GM19025 (cell line): ENCODE results near the gene RBMS2.
"Not testable (repeated sequence)": the region's sequence is repeated elsewhere in the genome, so short reads cannot be mapped to it uniquely, and the experiment has no call there.

Source experiments
- ATAC-seq: cut with Tn5 transposase; IDR thresholded peaks from one replicate; pipeline ENCODE4 v1.9.1; 2021; ENCODE audit warnings: mild to moderate bottlenecking, low read depth, moderate library complexity; ENCODE audit not compliant: unreplicated experiment

RBMS2 gene

DNA sequence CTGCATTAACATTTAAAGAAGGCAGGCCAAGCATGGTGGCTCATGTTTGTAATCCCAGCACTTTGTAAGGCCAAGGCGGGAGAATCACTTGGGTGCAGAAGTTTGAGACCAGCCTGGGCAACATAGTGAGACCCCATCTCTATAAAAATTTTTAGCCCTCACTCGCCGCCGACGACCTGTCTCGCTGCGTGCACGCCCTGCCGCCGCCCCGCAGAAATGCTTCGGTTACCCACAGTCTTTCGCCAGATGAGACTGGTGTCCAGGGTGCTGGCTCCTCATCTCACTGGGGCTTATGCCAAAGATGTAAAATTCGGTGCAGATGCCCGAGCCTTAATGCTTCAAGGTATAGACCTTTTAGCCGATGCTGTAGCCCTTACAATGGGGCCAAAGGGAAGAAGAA is 10.8 kb upstream of the RBMS2 start:
- no peak for ATAC-seq

GRCh38 chr12:56514014-56514318 is 7.7 kb upstream of the RBMS2 start:
- ATAC-seq, result not testable (repeated sequence)

DNA sequence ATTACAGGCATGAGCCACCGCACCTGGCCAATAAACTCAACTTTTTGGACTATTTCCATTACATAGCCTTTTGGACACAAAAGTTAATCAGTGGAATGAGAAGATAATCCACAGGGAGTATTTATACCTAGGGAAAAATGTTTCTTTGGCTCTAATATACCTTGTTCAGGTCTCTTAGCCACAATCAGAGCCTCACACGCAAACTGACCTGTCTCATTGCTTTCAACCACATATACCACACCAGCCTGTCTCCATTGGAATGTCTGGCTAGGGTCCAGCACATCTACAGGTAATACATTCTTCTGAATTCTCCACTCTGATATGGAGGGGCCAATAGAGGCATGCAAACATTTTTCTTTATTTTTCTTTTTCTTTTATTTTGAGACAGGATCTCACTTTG is 3.8 kb upstream of the RBMS2 start:
- ATAC-seq, result no peak

GRCh38 chr12:56518570-56518969 is 3.0 kb upstream of the RBMS2 start:
- ATAC-seq, result no peak

- no peak for ATAC-seq
Measured at GRCh38 chr12:56520048-56520447, 1.6 kb upstream of the RBMS2 start.

GRCh38 chr12:56520506-56520905 is 1.1 kb upstream of the RBMS2 start:
- no peak for ATAC-seq

- no peak for ATAC-seq
Measured at GRCh38 chr12:56521209-56521589, 421 bp upstream of the RBMS2 start.

GRCh38 chr12:56522411-56523193 is 982 bp downstream of the RBMS2 start:
- no peak for ATAC-seq

GRCh38 chr12:56528846-56529245 is 7.2 kb downstream of the RBMS2 start:
- no peak for ATAC-seq

DNA sequence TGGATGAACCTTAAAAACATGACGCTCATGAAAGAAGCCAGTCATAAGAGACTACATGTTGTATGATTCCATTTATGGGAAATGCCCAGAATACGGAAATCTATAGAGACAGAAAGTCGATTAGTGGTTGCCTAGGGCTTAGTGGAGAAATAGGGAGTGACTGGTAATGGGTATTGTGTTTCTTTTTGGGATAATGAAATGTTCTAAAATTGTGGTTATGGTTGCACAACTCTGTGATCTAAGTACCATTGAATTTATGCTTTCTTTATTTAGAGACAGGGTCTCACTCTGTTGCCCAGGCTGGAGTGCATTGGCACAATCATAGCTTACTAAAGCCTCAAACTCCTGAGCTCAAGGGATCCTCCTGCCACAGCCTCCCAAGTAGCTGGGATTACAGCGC is 8.0 kb downstream of the RBMS2 start:
- no peak for ATAC-seq

- no peak for ATAC-seq
Measured at GRCh38 chr12:56530390-56531055, 8.9 kb downstream of the RBMS2 start.

GRCh38 chr12:56537546-56537945 is 15.9 kb downstream of the RBMS2 start:
- no peak for ATAC-seq

DNA sequence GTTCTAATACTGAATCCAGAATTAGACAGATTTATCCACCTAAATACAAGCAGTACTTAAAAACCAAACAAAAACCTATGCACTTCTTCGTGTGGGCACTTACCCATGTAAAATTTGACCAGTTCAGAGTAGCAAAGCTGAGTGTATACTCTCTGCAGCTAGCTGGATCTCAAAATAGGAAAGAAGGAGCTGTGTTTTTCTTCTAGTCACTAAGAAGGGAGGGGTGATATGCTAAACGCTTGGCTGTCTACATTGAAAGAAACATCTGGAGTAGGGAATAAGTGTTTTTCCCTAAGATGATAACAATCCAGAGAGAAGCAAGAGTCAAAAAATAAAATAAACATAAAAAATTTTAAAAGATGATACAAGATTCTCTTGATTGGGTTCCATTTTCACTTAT is 20.0 kb downstream of the RBMS2 start:
- no peak for ATAC-seq

DNA sequence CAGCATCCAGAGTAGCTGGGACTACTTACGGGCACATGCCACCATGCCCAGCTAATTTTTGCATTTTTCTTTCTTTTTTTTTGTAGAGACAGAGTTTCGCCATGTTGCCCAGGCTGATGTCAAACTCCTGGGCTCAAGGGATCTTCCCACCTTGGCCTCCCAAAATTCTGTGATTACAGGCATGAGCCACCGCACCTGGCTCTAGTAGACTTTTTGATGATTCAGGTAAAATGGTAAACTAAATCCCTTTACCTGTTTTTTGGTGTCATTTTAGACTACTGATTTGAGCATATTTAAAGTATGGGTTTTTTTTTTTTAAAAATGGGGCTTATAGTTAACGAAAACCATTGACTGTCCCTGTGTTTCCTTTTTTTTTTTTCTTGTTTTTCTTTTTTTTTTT is 20.5 kb downstream of the RBMS2 start:
- ATAC-seq, result no peak

DNA sequence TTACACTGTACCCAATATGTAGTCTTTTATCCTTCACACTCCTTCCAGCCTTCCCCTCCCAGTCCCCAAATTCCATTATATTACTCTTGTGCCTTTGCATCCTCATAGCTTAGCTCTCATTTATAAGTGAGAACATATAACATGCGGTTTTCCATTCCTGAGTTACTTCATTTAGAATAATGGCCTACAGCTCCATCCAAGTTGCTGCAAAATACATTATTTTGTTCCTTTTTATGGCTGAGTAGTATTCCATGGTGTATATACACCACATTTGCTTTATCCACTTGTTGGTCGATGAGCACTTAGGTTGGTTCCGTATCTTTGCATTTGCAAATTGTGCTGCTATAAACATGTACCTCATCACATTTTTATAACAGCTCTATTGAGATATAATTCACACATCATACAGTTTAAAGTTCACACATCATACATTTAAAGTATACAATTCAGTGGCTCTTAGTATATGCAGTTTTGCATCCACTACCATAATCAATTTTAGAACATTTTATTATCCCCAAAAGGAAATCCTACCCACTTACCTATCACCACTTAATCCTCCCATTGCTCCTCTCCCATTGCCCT is 23.5 kb downstream of the RBMS2 start:
- no peak for ATAC-seq

- ATAC-seq, result no peak
Measured at GRCh38 chr12:56546680-56547079, 25.1 kb downstream of the RBMS2 start.

GRCh38 chr12:56551070-56551469 is 29.4 kb downstream of the RBMS2 start:
- ATAC-seq, result no peak

DNA sequence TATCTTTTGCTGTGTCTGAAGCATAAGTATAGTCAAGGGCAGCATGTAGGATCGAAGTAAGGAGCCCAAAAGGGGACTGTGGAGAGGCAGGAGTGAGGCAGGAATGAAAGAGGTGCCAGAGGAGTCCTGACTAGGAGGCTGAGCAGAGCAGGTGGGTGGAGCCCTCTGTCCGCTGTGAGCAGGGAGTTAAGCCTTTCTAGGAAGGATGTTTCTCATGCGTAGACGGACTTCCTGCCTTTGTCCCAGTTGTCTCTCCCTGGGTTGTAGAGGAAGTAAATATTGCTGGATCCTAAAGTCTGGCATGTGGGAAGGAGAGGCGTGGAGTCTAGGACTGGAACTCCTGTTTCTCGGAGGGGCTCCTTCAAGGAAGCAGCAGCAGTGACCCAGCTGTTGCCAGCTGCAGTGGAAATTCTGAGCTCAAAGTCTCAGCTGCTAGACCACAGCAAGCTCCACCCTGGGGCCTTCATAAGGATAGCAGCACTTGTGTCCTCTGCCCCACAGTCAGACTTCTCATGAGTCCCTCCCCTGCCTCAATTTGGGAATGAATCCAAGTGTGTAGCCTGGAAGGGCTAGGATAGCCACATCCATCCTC is 44.0 kb downstream of the RBMS2 start:
- ATAC-seq, result no peak

GRCh38 chr12:56568146-56568545 is 46.5 kb downstream of the RBMS2 start:
- ATAC-seq, result no peak

DNA sequence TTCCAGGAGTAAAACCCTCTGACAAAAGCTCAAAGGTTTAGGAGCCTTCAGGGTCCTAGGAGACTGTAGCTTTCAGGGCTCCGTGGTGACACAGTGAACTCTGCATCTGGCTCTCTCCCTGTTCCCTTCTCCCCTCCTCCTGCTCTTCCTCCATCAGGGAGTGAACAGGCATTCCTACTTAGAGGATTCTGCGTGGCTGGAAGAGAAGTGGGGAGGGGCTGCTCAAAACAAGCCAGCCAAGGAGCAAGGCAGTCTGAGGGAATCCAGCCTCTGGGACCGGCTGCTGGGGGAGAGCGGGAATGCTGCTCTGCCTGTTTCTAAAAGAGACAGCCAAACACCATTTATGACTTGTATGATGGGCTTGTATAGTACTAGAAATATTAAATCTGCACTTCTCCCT is 49.5 kb downstream of the RBMS2 start:
- no peak for ATAC-seq

DNA sequence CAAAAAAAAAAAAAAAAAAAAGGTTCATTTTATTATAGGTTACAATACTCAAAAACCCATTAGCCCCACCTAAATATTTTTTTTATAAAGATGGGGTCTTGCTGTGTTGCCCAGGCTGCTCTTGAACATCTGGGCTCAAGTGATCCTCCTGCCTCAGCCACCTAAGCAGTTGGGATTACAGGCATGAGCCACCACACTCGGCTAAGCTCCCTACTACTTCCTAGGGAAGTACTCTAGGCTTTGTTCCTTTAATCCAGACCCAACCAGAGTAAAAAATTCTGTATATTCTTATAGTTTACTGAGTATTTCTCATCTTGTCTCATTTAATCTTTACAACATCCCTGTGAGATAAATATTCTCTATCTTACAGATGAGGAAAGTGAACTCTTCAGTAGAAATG is 50.7 kb downstream of the RBMS2 start:
- ATAC-seq, result no peak

- no peak for ATAC-seq
Measured at GRCh38 chr12:56574210-56574609, 52.6 kb downstream of the RBMS2 start.
